GM18907 (cell line): ENCODE measurements around the gene ATP10A.

ENCODE experiments used
- ATAC-seq: cut with Tn5 transposase; IDR thresholded peaks from one replicate; pipeline ENCODE4 v1.9.1; 2021; ENCODE audit warnings: mild to moderate bottlenecking, moderate library complexity; ENCODE audit not compliant: unreplicated experiment

ATP10A gene

DNA sequence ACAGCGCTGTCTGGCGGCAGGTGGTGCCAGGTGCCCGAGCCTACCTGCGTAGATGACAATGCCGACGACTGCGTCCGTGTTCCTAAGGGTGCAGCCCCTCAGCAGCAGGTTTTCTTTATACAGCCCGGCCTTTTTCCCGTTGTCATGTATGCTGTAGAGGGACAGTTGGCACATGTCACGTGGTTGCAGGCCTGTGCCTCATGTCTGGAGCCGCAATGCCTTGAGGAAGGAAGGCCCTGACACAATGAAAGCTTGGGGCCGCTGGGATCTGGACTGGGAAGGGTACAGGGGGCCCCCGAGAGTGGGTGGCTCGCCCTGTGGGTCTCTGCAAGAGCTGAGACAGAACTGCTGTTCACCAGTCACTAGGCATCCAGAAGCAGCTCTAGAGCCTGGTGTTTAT lies 136.0 kb downstream of the ATP10A start:
- no peak for ATAC-seq

DNA sequence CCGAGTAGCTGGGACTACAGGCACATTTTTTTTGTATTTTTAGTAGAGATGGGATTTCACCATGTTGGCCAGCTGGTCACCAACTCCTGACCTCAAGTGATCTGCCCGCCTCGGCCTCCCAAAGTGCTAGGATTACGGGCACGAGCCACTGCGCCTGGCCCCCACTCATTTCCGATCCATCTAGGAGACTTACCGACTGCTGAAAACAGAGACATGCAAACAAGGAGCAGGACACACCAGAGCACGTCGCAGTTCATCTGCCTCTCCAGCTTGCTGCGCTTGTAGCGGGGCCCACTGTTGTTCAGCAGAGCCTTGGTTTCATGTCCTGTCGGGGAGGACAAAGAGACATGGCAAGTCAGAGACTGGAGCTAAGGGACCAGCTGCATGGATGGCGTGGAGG lies 137.4 kb downstream of the ATP10A start:
- ATAC-seq: no peak

DNA sequence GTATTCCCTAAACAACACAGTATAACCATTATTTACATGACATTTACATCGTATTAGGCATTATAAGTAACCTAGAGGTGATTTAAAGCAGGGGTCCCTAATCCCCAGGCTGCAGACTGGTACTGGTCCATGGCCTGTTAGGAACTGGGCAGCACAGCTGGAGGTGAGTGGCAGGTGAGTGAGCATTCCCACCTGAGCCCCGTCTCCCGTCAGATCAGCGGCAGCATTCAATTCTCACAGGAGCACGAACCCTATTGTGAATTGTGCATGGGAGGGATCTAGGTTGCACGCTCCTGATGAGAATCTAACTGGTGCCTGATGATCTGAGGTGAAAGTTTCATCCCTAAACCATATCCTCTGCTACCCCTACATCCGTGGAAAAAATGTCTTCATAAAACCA lies 138.2 kb downstream of the ATP10A start:
- ATAC-seq: no peak

DNA sequence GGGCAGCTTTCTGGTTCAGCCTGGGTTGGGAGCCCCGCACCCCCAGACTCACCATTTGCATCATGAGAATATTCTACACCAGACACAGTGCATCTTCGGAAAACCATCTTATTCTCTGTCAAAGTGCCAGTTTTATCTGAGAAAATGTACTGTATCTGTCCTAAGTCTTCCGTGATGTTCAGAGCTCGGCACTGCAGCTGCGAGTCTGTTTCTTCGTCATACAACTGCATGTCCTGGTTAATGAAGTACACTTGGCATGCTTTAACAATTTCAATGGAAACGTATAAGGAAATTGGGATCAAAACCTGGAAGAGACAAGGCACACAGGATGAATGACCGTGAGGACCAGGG lies 141.5 kb downstream of the ATP10A start:
- no peak for ATAC-seq

DNA sequence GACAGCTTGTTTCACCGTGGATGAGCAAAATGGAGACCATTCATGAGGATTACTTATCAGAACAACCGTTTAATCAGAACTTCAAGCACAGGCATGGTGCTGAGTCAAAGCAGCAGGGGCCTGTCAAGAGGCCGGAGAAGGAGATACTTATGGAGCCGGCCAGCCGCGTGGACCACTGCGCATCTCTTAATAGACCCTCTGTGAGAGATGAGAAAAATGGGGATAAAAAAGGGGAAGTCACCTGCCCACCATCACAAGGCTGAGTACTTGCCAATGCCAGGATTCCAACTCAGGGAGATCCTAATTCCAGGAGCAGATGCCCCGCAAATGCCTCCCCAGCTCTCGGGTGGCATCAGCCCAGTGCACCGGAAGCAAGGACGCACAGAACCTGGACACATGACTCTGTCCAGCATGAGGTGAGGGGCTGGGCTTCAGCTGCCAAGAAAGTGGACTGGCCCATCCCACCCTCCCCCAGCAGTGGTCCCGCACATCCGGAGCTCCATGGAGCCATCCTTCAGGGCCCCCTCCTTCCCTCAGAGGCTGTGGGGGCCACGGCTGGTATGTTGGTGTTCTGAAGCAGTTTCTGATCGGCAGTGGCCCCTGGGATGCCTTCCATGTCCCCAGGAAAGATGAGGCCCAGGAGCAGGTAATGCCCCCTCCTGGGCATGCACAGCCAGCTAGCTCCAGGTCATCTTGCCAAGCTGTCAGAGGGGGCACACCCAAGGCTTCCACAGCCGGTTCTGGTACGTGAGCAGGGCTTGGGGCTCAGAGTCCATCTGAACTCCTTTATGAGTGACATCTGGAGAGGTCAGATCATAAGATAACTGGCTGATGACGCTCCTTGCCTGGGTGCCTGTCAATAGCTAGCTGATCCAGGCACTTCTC lies 143.8 kb downstream of the ATP10A start:
- ATAC-seq: no peak

DNA sequence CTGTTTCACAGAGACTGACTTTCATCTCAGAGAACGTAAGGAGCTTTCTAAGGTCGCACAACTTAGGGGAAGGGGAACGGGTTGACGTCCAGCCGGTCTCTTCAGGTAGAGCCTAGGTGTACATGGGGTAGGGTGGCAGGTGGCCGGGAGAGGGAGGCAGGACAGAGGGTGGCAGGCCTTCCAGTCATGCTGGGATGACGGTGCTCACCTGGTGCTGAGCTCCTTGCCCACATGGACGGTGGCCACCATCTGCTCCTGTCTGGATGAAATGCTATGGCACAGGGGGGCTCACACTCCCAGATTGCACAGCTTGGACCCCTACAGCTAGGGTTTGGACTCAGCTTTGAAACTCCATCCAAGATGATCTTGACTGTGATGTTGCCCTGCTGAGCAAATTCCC lies 144.5 kb downstream of the ATP10A start:
- no peak for ATAC-seq

DNA sequence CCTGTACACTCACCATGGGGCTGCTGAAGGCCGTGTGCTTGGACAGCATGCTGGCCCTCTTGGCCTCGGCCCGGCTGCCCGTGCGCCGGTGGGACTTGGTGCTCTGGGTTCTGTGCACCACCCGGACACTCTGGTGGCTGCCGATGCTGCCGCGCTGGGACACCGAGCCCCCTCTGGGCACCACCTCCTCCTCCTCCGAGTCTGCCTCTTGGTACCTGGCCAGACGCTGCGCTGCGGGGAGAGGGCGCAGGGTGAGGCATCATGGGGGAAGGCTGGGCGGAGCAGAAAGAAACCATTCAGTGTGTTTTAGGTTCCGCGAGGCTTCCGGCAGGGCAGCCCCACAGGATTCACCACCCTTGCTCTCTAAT lies 145.0 kb downstream of the ATP10A start:
- no peak for ATAC-seq

DNA sequence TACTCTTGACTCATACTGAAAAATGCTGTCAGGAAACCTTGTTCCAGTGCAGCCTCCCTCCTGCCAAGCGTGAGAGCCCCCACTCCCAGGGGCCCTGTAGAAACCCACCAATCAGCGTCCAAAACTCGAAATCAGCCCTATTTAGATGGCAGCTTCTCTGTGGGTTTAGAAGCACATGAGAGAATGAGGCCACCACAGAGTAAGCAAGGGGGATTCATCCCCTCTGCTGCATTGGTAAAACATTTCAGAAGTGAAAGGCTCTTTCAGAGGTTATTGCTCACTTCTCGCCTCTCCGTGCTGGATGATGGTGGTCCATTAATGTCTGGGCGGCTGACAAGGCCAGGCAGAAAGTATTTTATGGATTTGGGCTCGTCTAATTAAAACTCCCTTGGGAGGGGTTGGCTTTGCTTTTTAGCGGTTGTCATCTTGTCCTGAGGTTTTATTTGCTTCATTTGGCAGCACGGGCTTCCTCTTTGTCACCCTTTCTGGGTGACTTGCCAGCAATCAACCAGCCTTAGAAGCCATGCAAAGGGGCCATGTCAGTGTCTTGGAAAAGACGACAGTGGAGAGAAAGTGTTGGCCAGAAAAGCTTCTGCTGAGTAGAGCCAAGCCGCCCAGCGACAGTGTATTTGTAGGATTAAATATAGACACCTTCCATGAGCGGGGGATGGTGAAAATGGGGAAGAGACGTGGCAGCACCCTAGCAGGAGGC lies 145.5 kb downstream of the ATP10A start:
- ATAC-seq: peak; percentile 78

DNA sequence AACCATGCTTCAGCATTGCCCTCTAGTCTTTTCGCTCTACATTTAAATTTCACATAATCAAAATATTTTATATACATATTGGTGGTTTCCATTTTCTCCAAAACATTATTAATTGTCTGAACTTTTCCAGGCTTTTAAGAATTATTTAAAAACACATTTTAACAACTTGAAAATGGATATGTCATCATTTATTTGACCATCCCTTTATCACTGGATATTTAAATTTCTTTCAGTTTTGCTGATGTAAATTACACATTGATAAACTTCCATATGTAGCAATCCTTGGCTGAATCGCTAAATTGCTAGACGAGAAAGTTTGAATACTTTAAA lies 146.0 kb downstream of the ATP10A start:
- ATAC-seq: no peak

DNA sequence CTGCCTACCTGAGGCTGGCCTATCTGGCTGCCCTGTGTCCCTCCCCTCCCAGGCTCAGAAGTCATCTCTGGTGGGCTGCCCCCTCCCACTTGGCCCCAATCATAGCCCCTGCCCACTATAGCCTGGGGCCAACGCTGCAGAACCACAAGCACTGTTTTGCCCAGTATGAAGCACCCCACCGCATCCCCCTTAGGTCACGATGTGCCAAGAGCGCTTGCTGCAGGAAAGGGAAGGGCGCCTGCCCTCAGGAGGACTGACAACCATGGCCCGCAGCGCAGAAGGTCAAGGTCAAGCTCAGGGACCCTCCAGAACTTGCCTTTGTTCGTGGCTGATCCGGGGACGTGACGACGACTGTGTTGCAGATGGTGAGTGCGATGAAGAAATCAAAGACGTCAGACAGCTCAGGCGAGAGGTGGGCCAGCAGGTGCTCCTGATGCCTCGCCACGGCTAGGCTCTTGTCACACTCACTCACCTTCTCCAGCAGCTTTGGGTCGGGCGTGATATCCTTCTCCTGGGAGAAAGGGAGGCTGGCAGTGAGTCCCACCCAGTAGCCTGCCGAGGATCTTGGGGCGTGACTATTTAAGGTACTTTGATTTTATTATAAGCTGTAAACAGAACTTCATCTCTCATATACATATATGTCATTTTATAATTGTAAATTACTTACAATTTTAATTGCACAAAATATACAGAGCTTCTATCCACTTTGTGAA lies 146.6 kb downstream of the ATP10A start:
- ATAC-seq: no peak

DNA sequence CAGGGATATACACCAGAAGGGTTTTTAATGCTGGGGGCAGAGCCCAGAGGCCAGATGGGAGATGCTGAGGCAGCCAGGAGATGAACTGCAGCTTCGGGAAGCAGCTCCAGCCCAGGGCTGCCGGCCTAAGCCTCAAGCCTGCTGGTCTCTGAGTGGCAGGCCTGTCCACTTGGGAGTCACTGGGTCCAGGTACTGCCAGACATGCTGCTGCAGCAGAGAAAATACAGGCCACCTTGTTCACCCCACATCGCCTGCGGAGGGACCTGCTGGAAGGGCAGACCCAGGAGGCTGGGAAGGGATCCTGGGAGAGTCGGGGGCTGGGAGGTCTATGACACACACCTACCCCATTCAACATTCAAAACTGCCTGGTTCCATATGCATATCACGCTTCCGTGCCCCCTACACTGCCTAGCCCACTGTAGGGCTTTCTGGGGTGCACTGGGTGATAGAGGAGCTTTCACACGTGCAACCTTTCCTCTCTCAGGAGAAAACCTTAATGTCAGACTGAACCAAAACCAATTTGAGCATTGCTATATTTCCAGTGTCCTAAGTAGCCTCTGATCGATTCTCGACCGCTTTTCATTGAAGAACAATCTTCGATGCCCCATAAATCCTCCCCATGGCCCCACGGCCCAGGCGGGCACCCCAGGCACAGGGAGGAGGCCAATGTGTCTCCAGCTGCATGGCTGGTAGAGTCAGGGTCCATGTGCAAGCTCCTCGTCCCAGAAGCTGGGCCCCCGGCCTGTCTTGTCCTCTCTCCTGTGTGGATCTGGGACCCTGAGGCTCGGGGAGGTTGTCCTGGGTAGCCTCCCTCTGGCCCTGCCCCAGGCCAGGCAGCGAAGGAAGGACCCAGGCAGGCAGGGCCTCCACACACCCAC lies 147.4 kb downstream of the ATP10A start:
- ATAC-seq: no peak

DNA sequence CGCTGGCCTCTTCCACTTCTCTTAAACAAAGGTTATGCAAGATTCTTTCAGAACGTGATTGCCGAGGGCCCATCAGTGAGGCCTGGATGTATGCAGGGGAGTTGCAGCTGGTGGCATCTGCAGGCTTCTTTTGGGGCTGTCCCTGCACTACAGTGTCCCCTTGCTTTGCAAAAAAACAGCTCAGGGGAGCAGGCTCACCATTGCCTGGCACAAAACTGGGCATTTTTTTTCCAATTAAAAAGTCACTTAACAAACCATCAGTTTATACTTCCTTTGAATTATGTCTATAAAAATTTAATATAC lies 148.6 kb downstream of the ATP10A start:
- no peak for ATAC-seq

DNA sequence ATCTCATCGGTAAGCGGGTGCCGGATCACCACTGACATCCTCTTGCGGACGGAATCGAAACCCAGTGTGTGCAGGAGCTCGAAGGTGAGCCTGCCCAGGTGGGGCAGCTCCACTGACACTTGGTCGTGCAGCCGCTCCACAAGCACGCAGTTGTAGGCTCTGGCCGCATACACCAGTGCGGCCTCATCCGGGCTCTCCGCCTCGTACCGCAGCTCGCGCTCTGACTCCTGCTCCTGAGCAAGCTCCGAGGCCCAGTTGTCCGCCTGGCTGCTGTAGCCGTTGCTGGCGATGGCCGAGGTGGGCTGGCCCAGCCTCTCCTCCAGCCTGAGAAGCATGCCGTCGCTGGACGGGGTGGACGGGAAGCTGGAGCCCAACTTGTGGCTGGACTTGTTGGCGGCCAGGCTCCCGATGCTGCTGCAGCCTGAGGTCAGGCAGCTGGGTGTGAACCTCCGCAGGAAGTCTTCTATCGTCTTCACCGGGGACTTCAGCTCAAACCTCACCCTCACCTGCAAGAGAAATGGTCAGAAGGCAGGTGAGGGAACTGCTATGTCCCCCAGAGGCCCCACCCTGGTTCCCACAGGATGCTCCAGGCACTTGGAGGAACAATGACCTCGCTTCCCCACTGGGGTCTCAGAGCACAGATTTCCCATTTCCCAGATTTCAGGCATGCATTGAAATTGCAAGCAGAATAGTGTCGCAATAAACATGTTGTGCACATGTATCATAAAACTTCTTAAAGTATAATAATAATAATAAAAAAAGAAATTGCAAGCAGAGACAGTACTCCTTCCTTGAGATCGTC lies 149.2 kb downstream of the ATP10A start:
- ATAC-seq: no peak

DNA sequence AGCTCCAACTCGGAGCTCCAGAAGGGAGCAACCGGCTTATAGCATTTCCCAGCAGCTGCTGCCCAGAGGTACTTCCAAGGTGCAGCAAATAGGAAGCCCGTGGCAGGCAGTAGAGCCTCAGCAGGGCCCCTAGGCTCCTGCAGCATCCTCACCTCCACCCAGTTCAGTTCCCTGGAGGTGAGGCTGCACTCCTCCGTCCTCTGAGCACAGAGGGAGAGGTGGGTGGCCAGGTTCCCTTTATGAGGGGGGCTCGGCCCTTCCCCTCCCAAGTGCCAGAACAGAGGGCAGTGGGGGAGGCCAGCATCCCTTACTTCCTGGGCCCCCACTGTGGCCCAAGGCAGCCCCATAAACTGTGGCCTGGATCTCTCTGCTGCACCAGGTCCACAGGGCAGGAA lies 150.2 kb downstream of the ATP10A start:
- ATAC-seq: no peak

DNA sequence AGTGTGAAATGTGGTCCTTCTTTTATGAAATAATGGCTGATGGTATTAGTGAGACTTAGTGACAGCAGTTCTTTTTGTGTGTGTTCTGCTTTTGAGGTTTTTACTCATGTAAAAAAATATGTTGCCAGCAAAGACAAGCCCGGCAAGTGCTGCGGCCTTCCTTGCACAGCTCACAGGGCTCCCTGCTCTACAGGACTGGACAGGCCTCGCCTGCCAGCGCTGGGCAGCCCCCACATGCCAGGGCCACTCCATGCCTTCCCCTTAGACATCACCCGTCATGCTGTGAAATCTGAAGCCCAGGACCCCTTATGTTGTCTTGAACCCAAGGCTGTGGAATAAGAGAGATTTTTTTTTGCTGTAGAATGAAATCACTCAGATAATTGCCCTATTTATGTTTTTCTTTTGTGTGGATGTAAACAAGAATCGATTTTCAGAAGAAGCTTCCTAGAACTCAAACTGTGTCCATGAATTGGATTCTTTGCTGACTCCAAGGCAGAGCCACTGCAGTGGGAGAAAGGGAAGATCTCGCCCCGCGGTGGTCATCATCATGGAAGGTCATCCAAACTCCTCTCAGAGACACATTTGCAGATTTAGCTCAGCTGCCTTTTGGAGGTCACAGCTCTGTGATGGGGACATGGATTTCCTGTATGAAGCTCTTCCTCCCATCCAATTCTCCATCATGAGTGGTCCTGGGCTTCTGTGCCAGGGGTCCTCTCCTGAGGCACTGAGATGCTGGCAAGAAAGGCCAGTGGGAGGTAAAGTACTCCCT lies 150.8 kb downstream of the ATP10A start:
- no peak for ATAC-seq

DNA sequence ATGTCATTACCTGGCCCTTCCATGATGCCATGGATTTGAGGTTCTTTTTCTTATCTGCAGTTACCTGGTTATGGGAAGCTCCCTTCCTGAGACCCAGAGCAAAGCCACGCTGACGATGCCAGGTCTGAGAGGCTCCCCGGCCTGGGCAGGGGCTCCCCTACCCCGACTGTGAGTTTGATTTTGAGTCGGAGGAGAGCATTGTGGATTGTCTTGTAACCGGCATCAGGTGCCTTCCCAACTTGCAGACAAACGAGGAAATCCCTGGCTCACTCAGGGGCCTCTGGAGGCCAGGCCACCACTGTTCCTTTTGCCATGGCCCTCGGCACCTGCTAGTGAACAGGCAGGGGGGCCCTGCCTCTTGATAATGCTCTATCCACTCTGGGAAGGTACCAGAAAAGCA lies 151.4 kb downstream of the ATP10A start:
- no peak for ATAC-seq

DNA sequence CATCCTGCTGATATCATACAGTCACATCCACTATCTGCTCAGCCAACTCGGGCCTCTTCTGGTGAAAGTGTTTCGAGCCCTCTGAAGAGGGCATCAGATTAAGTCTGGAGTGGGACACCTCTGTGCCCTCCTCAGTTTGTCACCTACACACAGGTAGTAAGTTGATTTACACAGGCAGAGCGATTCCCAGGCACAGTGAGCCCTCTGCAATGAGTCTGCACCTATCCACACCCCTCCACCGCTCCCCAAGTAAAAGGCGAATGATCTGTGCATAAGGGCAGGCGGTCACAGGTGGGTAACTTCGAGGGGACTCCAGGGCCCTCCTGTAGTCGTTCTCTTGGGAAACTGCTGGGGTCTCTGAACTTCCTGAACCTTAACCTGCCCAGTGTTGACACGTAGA lies 152.0 kb downstream of the ATP10A start:
- no peak for ATAC-seq

DNA sequence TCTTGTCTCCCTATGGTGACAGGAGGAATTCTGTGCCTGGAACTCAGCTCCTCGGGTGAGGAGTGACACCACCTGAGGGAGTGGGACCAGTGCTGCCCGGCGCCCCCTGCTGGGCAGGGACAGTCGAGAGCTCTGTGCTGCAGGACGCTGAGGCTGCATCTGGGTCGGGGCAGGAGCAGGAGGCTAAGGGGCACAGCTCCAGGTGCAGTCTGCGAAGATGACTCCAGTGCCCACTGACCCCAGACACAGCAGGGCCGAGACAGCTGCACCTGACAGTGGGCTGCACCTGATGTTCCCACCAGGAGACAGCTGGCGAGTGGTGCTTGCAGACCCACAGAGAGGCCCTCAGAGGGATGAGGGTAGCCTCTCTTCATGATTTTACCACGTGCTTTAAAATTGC lies 152.9 kb downstream of the ATP10A start:
- ATAC-seq: no peak

DNA sequence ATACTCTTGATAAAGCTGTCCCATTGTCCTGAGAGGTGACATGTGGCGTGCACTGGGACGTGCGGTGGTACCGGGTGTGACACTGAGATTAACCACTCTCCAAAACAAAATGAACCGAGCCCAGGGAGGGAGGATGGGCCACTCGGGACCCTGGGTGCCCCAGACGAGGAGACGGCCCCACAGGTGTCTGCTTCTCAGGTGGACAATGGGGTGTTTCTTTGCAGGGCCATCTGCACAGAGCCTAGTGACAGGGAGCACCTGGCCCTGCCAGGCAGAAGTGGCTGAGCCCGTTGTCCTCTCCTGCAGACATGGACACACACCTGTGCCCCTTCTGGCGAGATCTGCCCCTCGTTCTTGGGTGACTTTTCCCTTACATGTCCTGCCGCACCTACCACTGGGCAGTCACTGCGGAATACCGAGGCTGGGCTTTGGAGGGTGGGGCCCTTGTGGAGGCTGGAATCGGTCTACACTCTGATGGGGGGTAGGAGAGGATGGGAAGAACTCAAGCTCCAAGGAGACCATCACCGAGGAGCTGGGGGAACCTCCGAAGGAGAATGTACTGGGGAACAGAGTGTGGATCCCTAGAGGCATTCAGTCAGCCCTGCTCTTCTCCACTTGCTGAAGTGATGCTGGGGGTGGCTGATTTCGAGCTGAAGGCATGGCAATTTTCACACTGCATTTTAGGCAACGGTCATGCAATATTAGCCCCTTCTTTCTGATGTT lies 153.5 kb downstream of the ATP10A start:
- no peak for ATAC-seq
